Esophagus (tissue), 2 donors: Measurements from ENCODE around the gene PPP1R18. TPM values are rescaled to one million over a fixed set of nuclear protein-coding genes. Genes with fewer than 3 reads are reported as not detected.

Source experiments
- polyA plus RNA-seq, 2 donors: library from polyadenylated mRNA; stranded (reverse); fragments of 200-250 nt; gene quantifications; one replicate each; pipeline ENCODE4 v1.2.3, GENCODE V29; 2013
- donor health status: healthy with polysubstance abuse.
- donor health status: Bipolar disorder and iron deficiency.

PPP1R18 gene
- polyA plus RNA-seq, 2 donors, result 22.1 to 22.4 TPM

Other genes starting within 250 kb of the PPP1R18 start
- gene HLA-E, start 197.1 kb downstream of the PPP1R18 start, polyA plus RNA-seq, result 100 to 1,000 TPM; 162 to 196 TPM
- 10 to 100 TPM; 27.9 to 29.0 TPM for gene GNL1, start 130.2 kb downstream of the PPP1R18 start, polyA plus RNA-seq
- gene PRR3, start 129.3 kb downstream of the PPP1R18 start, polyA plus RNA-seq, result 1 to 10 TPM; 3.7 to 4.8 TPM
- 10 to 100 TPM; 17.7 to 23.8 TPM for gene ABCF1, start 115.2 kb downstream of the PPP1R18 start, polyA plus RNA-seq
- gene PPP1R10, start 69.4 kb downstream of the PPP1R18 start, polyA plus RNA-seq, result 10 to 100 TPM; 13.5 to 23.5 TPM
- 10 to 100 TPM; 20.1 to 50.7 TPM for gene MRPS18B, start 68.8 kb downstream of the PPP1R18 start, polyA plus RNA-seq
- 1 to 10 TPM; 5.0 to 6.8 TPM for gene ATAT1, start 59.8 kb downstream of the PPP1R18 start, polyA plus RNA-seq
- gene C6orf136, start 39.5 kb downstream of the PPP1R18 start, polyA plus RNA-seq, result 10 to 100 TPM; 15.3 to 24.3 TPM
- 10 to 100 TPM; 19.8 to 27.5 TPM for gene DHX16, start 13.6 kb downstream of the PPP1R18 start, polyA plus RNA-seq
- 10 to 100 TPM; 14.2 to 15.4 TPM for gene NRM, start 4.3 kb upstream of the PPP1R18 start, polyA plus RNA-seq
- 1 to 10 TPM; 5.9 to 8.1 TPM for gene MDC1, start 30.6 kb upstream of the PPP1R18 start, polyA plus RNA-seq
- gene TUBB, start 33.7 kb upstream of the PPP1R18 start, polyA plus RNA-seq, result 100 to 1,000 TPM; 142 to 313 TPM
- 10 to 100 TPM; 80.9 to 87.0 TPM for gene FLOT1, start 56.0 kb upstream of the PPP1R18 start, polyA plus RNA-seq
- 100 to 1,000 TPM; 178 to 187 TPM for gene IER3, start 57.9 kb upstream of the PPP1R18 start, polyA plus RNA-seq
- 100 to 1,000 TPM; 102 to 136 TPM for gene DDR1, start 197.9 kb upstream of the PPP1R18 start, polyA plus RNA-seq
- gene GTF2H4, start 221.6 kb upstream of the PPP1R18 start, polyA plus RNA-seq, result 10 to 100 TPM; 20.6 to 32.0 TPM
- gene VARS2, start 227.6 kb upstream of the PPP1R18 start, polyA plus RNA-seq, result 10 to 100 TPM; 30.0 to 81.5 TPM
- 100 to 1,000 TPM; 130 to 421 TPM for gene SFTA2, start 245.5 kb upstream of the PPP1R18 start, polyA plus RNA-seq